OCI-M1 (cell line): ENCODE results near the gene SYPL2.

ENCODE experiments used
- DNase-seq: peaks from one replicate; lab custom pipeline; 2025; lab: John Stamatoyannopoulos, UW

SYPL2 gene

GRCh38 chr1:109492779-109493178 lies 26.4 kb downstream of the SYPL2 start:
- no peak for DNase-seq

- DNase-seq, result no peak
Observed at GRCh38 chr1:109493227-109493626, 26.9 kb downstream of the SYPL2 start.

- DNase-seq, result peak; percentile 90
Observed at GRCh38 chr1:109493805-109494539, 27.6 kb downstream of the SYPL2 start, which contains the start of gene CYB561D1. CYB561D1 (plus strand) TSS chr1:109494094; CDS start chr1:109494140, 46 bp downstream.

GRCh38 chr1:109495738-109496137 lies 29.4 kb downstream of the SYPL2 start:
- DNase-seq, result no peak

- DNase-seq, result no peak
Observed at GRCh38 chr1:109497449-109498160, 31.3 kb downstream of the SYPL2 start.

GRCh38 chr1:109498161-109498801 lies 31.9 kb downstream of the SYPL2 start:
- no peak for DNase-seq

GRCh38 chr1:109499081-109499480 lies 32.7 kb downstream of the SYPL2 start:
- DNase-seq, result no peak

- DNase-seq, result peak; percentile 70
Observed at GRCh38 chr1:109499661-109500536, 33.6 kb downstream of the SYPL2 start.

GRCh38 chr1:109500941-109501381 lies 34.6 kb downstream of the SYPL2 start:
- no peak for DNase-seq

- DNase-seq, result peak; percentile 73
Observed at GRCh38 chr1:109501644-109502363, 35.5 kb downstream of the SYPL2 start.

- no peak for DNase-seq
Observed at GRCh38 chr1:109502364-109502851, 36.1 kb downstream of the SYPL2 start.

- DNase-seq, result no peak
Observed at GRCh38 chr1:109503935-109504334, 37.6 kb downstream of the SYPL2 start.

GRCh38 chr1:109504974-109505373 lies 38.6 kb downstream of the SYPL2 start:
- no peak for DNase-seq

- no peak for DNase-seq
Observed at GRCh38 chr1:109508001-109508872, 41.9 kb downstream of the SYPL2 start.

GRCh38 chr1:109508873-109509175 lies 42.5 kb downstream of the SYPL2 start:
- DNase-seq, result no peak

GRCh38 chr1:109509176-109510134 lies 43.1 kb downstream of the SYPL2 start, which contains the start of gene AMIGO1:
AMIGO1 (minus strand) TSS chr1:109509727; CDS start chr1:109508912, 815 bp downstream.
- DNase-seq, result no peak

GRCh38 chr1:109513110-109513710 lies 46.9 kb downstream of the SYPL2 start:
- no peak for DNase-seq

- no peak for DNase-seq
Observed at GRCh38 chr1:109514846-109515245, 48.5 kb downstream of the SYPL2 start.
